Endothelial cell of umbilical vein (primary cell): ENCODE results near the gene PLD1.

ENCODE experiments used
- EZH2 ChIP-seq: IDR thresholded peaks from 2 replicates; pipeline ENCODE4 v1.6.1; 2012; ENCODE audit warnings: borderline replicate concordance, low read depth, mild to moderate bottlenecking, moderate library complexity, low read length, inconsistent platforms; ENCODE audit not compliant: severe bottlenecking
- FOS ChIP-seq: IDR thresholded peaks from 2 replicates; pipeline ENCODE4 v1.6.1; 2011; ENCODE audit warnings: mild to moderate bottlenecking, low read length, moderate library complexity, borderline replicate concordance; ENCODE audit not compliant: insufficient read depth
- GATA2 ChIP-seq: IDR thresholded peaks from 2 replicates; pipeline ENCODE4 v1.7.0; 2011; ENCODE audit warnings: low read depth, mild to moderate bottlenecking, moderate library complexity, mixed read lengths, low read length; ENCODE audit not compliant: insufficient read length, insufficient read depth
- JUN ChIP-seq: IDR thresholded peaks from 2 replicates; pipeline ENCODE4 v1.6.1; 2011; ENCODE audit warnings: borderline replicate concordance, low read depth; ENCODE audit not compliant: insufficient read length, insufficient read depth
- POLR2A ChIP-seq: IDR thresholded peaks from 2 replicates; pipeline ENCODE4 v1.6.1; 2012; ENCODE audit warnings: low read depth, mild to moderate bottlenecking, control low read depth, low read length
- POLR2AphosphoS5 ChIP-seq: IDR thresholded peaks from 2 replicates; pipeline ENCODE4 v1.6.1; 2012; ENCODE audit warnings: low read depth, mild to moderate bottlenecking, control low read depth, low read length, moderate library complexity; ENCODE audit not compliant: insufficient read depth
- TF ChIP-seq, protein P1 (sequence below), 2 donors: IDR thresholded peaks; 1 replicate in 1 of 2; 2 replicates in 1 of 2; pipeline ENCODE4 v1.5.1; 2011; ENCODE audit warnings: low read length in 2 of 2, mild to moderate bottlenecking in 2 of 2, moderate library complexity in 2 of 2, control low read depth in 1 of 2, inconsistent platforms in 1 of 2, low read depth in 1 of 2; ENCODE audit not compliant: insufficient read depth in 1 of 2; ENCODE audit errors: extremely low read depth in 1 of 2
- TF ChIP-seq, protein P2 (sequence below): IDR thresholded peaks from 2 replicates; pipeline ENCODE4 v1.6.1; 2011; ENCODE audit not compliant: insufficient read depth, insufficient read length

DNA sequence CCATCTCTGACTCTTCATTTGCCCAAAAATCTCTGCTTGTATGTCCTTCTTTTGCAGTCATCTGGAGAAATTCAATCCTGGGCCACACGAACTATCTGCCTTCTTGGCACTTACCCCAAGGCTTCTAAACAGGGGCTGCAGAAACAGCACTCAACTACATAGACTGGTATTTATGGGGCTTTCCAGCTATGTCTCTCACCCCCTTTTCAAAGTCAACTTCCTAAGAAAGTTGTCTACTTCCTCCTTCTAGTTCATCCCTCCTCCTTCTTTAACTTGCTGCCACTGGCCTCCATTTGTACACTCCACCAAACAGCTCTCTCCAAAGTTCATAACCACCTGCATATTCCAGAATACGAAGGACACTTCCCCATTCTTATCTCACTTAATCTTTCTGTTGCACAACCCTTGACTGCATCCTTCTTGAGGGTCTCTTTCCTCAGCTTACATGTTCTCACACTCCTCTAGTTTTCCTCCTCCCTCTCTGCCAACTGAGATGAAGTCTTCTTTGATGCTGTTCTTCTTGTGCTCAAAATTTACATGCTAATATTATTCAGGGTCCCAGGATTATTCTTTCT is 55.2 kb downstream of the PLD1 start:
- TF ChIP-seq POLR2A (no peak), POLR2AphosphoS5 (no peak), JUN (no peak), EZH2 (no peak), FOS (no peak), GATA2 (no peak)
- TF ChIP-seq, protein P1, sequence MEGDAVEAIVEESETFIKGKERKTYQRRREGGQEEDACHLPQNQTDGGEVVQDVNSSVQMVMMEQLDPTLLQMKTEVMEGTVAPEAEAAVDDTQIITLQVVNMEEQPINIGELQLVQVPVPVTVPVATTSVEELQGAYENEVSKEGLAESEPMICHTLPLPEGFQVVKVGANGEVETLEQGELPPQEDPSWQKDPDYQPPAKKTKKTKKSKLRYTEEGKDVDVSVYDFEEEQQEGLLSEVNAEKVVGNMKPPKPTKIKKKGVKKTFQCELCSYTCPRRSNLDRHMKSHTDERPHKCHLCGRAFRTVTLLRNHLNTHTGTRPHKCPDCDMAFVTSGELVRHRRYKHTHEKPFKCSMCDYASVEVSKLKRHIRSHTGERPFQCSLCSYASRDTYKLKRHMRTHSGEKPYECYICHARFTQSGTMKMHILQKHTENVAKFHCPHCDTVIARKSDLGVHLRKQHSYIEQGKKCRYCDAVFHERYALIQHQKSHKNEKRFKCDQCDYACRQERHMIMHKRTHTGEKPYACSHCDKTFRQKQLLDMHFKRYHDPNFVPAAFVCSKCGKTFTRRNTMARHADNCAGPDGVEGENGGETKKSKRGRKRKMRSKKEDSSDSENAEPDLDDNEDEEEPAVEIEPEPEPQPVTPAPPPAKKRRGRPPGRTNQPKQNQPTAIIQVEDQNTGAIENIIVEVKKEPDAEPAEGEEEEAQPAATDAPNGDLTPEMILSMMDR (IDR thresholded peaks at IDR 0.05; ENCODE audit: extremely low read depth in 1 of 2, insufficient read depth in 1 of 2, low read depth in 1 of 2, low read length in 2 of 2): no peak
- TF ChIP-seq, protein P2, sequence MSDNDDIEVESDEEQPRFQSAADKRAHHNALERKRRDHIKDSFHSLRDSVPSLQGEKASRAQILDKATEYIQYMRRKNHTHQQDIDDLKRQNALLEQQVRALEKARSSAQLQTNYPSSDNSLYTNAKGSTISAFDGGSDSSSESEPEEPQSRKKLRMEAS: no peak
